MCF 10A (cell line): ENCODE data around the gene HTR3A. TPM values are rescaled to one million over a fixed set of nuclear protein-coding genes. Genes with fewer than 3 reads are reported as not detected.

ENCODE experiments used
- BruUV-seq: library from RNA; stranded (reverse); fragments of 400-500 nt; replicated peaks from 2 replicates; lab custom pipeline; 2021; lab: Mats Ljungman, UMichigan
- CTCF ChIA-PET: fragments of 300-600 bp; sonication (Branson Sonifier 250); formaldehyde crosslinking; extraction: SDS; loops from one replicate; lab custom pipeline; 2021; ENCODE audit warnings: antibody characterized with exemption, inconsistent platforms; lab: Yijun Ruan, JAX
- POLR2A ChIA-PET: fragments of 300-600, 350-650 bp; sonication (Branson Sonifier 250); formaldehyde crosslinking; extraction: SDS; loops from one replicate; lab custom pipeline; 2020; ENCODE audit warnings: antibody characterized with exemption, inconsistent platforms; lab: Yijun Ruan, JAX
- DNase-seq: peaks from one replicate; pipeline ENCODE4 v3.0.0-alpha.2; 2018; ENCODE audit not compliant: unreplicated experiment
- H3K27ac Mint-ChIP-seq: one replicate; pipeline ENCODE4 v1.8.0; 2022; ENCODE audit warnings: mild to moderate bottlenecking, low read depth, mixed read lengths; ENCODE audit not compliant: unreplicated experiment
- H3K27me3 Mint-ChIP-seq: one replicate; pipeline ENCODE4 v1.8.0; 2022; ENCODE audit warnings: mixed read lengths; ENCODE audit not compliant: insufficient read depth, unreplicated experiment
- H3K36me3 Mint-ChIP-seq: one replicate; pipeline ENCODE4 v1.8.0; 2022; ENCODE audit warnings: mild to moderate bottlenecking, moderate library complexity, mixed read lengths; ENCODE audit not compliant: insufficient read depth, unreplicated experiment
- H3K4me1 Mint-ChIP-seq: one replicate; pipeline ENCODE4 v1.8.0; 2022; ENCODE audit warnings: mixed read lengths; ENCODE audit not compliant: insufficient read depth, unreplicated experiment
- H3K4me3 Mint-ChIP-seq: one replicate; pipeline ENCODE4 v1.8.0; 2022; ENCODE audit warnings: mild to moderate bottlenecking, moderate library complexity, mixed read lengths; ENCODE audit not compliant: unreplicated experiment
- H3K9me3 Mint-ChIP-seq: one replicate; pipeline ENCODE4 v1.8.0; 2022; ENCODE audit warnings: mixed read lengths; ENCODE audit not compliant: unreplicated experiment
- intact Hi-C: fragments of 100-400 bp; cut with micrococcal nuclease; formaldehyde crosslinking; loops from 2 replicates; pipeline ENCODE4 v1.14.1; 2022
- total RNA-seq: library from RNA; stranded (reverse); gene quantifications from 2 replicates; pipeline ENCODE4 v1.2.3, GENCODE V29; 2022
- TF ChIP-seq, protein P1 (sequence below): fragments of 200-600 bp; IDR thresholded peaks from one replicate; pipeline ENCODE4 v1.8.0; 2022; ENCODE audit warnings: antibody characterized with exemption, mild to moderate bottlenecking; ENCODE audit not compliant: unreplicated experiment

Gene HTR3A
- total RNA-seq, 1 experiment from 2014 or later, result not detected

DNA sequence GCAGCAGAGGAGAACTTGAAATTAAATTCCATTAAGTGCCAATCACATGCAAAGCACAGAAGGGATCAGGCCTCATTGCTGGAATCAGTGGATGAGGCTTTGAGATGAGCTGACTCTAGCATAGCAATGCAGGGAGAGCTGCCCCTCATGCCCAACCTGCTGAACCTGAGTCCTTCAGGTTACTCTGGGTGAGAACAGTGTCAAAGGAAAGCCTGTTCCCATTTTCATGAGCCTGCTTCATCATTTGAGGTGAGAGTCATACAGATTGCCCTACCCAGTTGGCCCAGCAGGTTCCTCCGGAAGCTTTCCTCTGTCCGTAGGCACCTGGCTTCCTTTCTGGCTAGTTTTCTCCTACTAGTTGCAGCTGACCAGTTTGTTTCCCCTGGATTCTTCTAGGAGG is 58.7 kb downstream of the HTR3A start:
- no peak for DNase-seq
- no TSS peak for BruUV-seq
- CTCF ChIA-PET, result interaction anchor here (0.6 to 1.3 kb wide), 3 partner anchors 11 to 227 kb away, joined by 3 to 7 read pairs (median 3); partner anchors contain the start of gene ZBTB16
- POLR2A ChIA-PET, result interaction anchor here (0.5 kb wide), 1 partner anchor 266 kb away, joined by 4 read pairs; no protein-coding TSS in a partner anchor
- H3K4me1 Mint-ChIP-seq, result peaks cover 14% of the 10 kb centered on the region
- H3K9me3 Mint-ChIP-seq, result no peaks in the 10 kb centered on the region
- TF ChIP-seq, protein P1, sequence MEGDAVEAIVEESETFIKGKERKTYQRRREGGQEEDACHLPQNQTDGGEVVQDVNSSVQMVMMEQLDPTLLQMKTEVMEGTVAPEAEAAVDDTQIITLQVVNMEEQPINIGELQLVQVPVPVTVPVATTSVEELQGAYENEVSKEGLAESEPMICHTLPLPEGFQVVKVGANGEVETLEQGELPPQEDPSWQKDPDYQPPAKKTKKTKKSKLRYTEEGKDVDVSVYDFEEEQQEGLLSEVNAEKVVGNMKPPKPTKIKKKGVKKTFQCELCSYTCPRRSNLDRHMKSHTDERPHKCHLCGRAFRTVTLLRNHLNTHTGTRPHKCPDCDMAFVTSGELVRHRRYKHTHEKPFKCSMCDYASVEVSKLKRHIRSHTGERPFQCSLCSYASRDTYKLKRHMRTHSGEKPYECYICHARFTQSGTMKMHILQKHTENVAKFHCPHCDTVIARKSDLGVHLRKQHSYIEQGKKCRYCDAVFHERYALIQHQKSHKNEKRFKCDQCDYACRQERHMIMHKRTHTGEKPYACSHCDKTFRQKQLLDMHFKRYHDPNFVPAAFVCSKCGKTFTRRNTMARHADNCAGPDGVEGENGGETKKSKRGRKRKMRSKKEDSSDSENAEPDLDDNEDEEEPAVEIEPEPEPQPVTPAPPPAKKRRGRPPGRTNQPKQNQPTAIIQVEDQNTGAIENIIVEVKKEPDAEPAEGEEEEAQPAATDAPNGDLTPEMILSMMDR, result no peak
- H3K36me3 Mint-ChIP-seq, result no peaks in the 10 kb centered on the region
- H3K27ac Mint-ChIP-seq, result no peak overlapping the region
- intact Hi-C loops, result no loop called here
- peaks cover 12% of the 10 kb centered on the region for H3K27me3 Mint-ChIP-seq
- H3K4me3 Mint-ChIP-seq, result no peak overlapping the region

DNA sequence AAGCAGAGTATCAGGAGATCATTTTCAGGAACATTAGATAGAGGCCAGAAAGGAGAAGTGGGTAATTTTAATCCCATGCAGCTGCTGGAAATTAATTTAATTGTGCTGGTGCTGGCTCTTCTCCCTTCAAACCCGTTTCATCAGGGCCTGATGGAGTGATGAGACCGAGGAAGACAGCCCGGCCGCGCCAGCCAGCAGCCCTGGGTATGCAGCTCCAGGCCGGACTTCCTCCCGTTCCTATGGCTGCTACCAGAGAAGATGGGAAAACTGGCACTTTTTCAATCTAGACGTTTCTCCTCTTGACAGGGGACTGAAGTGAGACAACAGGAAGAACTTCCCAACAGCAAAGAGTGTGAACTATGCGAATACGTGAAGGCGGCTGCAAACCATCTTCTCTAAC is 60.0 kb downstream of the HTR3A start:
- H3K4me3 Mint-ChIP-seq, result no peak overlapping the region
- no TSS peak for BruUV-seq
- DNase-seq, result no peak
- intact Hi-C loops, result no loop called here
- POLR2A ChIA-PET, result interaction anchor here (1.4 kb wide), 1 partner anchor 224 kb away, joined by 4 read pairs; no protein-coding TSS in a partner anchor
- TF ChIP-seq, protein P1, result no peak
- peaks cover 22% of the 10 kb centered on the region for H3K4me1 Mint-ChIP-seq
- peaks cover 8% of the 10 kb centered on the region for H3K27me3 Mint-ChIP-seq
- no peaks in the 10 kb centered on the region for H3K36me3 Mint-ChIP-seq
- CTCF ChIA-PET, result interaction anchor here (0.8 to 5.5 kb wide), 11 partner anchors 8 to 231 kb away, joined by 3 to 48 read pairs (median 5); no protein-coding TSS in a partner anchor
- no peaks in the 10 kb centered on the region for H3K9me3 Mint-ChIP-seq
- no peak overlapping the region for H3K27ac Mint-ChIP-seq

DNA sequence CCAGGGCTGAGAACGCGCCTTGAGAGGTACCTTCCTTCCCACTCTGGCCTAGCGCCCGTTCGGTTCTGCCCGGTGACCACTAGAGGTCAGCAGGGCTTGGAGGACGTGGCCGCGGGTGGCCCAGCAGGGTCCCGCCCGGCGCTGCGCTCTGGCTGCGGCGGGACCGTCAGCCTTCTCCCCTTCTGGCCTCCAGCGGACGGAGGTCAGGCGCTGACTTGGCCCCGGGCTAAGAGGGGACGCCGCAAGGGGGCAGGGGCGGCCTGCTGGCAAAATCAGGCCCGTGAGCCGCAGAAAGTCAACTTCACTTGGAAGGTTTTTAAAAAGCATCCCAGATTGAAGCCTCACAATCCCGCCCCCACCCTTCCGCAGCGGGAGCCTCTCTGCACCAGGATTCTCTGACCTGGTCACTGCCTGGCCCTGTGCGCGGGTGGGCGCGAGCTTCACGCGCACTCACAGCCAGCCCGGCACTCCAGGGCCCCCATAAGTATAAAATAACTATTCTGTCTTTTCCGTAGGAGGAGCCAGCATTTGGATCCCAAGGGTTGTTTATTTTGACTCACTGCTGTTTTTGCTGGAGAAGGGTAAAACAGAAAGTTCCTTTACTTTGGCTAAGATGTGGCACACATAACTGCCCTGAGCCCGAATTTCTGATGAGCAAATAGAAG is 61.4 kb downstream of the HTR3A start:
- Mint-ChIP-seq H3K4me1 (peaks cover 27% of the 10 kb centered on the region), H3K9me3 (no peaks in the 10 kb centered on the region), H3K27ac (peak overlapping the region; percentile 70), H3K36me3 (no peaks in the 10 kb centered on the region), H3K4me3 (peak overlapping the region; percentile 68), H3K27me3 (no peaks in the 10 kb centered on the region)
- no TSS peak for BruUV-seq
- ChIA-PET CTCF (interaction anchor here (0.5 to 5.5 kb wide), 33 partner anchors 8 to 764 kb away, joined by 3 to 48 read pairs (median 4); no protein-coding TSS in a partner anchor), POLR2A (interaction anchor here (0.7 to 1.9 kb wide), 11 partner anchors 16 to 226 kb away, joined by 3 to 10 read pairs (median 4); no protein-coding TSS in a partner anchor)
- intact Hi-C loops, result loop anchor here (1.0 kb wide), 3 partner anchors 23 to 225 kb away; partner anchors contain the start of gene ZBTB16
- TF ChIP-seq, protein P1, result peak; percentile 82
- peak; percentile 84 for DNase-seq

DNA sequence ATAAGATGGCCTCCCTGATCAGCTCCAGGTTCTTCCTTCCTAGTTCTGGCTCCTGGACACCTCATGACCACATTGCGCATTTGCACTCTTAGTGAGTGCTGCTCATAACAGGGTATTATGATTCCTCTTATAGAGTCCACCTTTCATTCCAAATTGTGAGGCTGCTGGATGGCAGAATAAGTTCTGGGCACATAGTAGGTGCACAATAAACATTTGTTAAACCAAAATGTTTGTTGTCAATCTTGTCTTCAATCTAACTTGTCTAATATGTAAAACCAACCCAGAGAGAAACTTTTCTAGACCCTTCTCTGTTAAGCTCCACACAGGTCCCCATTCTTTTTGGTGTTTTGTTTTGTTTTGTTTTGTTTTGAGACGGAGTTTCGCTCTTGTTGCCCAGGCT is 62.0 kb downstream of the HTR3A start:
- intact Hi-C loops, result loop anchor here (1.0 kb wide), 3 partner anchors 22 to 224 kb away; partner anchors contain the start of gene ZBTB16
- no peak for DNase-seq
- no peaks in the 10 kb centered on the region for H3K27me3 Mint-ChIP-seq
- TF ChIP-seq, protein P1, result no peak
- BruUV-seq, result no TSS peak
- CTCF ChIA-PET, result interaction anchor here (0.5 to 5.5 kb wide), 15 partner anchors 8 to 530 kb away, joined by 3 to 48 read pairs (median 5); no protein-coding TSS in a partner anchor
- H3K27ac Mint-ChIP-seq, result peak overlapping the region; percentile 70
- POLR2A ChIA-PET, result interaction anchor here (0.6 to 1.9 kb wide), 7 partner anchors 15 to 225 kb away, joined by 3 to 10 read pairs (median 4); no protein-coding TSS in a partner anchor
- no peaks in the 10 kb centered on the region for H3K36me3 Mint-ChIP-seq
- no peaks in the 10 kb centered on the region for H3K9me3 Mint-ChIP-seq
- H3K4me1 Mint-ChIP-seq, result peaks cover 24% of the 10 kb centered on the region
- H3K4me3 Mint-ChIP-seq, result peak overlapping the region; percentile 68
